Measurements from ENCODE around the gene EBF4.

EBF4 gene

DNA sequence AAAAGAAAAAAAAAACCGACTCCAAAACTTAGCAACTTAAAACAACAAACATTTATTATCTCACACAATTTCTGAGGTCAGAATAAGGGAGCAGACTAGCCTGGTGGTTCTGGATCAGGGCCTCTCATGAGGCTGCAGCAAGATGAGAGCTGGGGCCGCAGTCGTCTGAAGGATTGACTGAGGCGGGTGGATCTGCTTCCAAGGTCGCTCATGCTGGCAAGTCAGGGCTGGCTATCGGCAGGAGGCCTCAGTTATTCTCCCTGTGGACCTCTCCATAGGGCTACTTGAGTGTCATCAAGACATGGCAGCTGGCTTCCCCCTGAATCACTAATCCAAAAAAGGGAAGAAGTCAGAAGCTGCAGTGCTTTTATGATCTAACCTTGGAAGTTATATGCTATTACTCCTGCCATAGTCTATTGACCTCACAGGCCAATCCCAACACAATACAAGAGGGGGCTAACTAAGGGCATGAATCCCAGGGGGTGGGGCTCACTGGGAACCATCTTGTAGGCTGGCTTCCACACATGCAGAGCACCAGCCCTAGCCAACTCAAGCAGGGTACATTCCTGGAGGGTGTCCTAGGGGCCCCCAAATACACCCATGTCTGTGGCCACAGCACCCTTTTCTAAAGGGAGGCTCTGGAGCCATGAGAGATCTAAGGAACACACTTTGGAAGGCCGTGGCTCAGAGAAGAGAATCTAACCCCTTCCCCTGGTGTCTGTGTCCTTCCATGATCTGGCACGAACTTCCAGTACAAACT is 11.3 kb downstream of the EBF4 start:
- no peak for DNase-seq

- DNase-seq: no peak
These were observed 13.5 kb downstream of the EBF4 start for GRCh38 chr20:2705931-2706645.

DNA sequence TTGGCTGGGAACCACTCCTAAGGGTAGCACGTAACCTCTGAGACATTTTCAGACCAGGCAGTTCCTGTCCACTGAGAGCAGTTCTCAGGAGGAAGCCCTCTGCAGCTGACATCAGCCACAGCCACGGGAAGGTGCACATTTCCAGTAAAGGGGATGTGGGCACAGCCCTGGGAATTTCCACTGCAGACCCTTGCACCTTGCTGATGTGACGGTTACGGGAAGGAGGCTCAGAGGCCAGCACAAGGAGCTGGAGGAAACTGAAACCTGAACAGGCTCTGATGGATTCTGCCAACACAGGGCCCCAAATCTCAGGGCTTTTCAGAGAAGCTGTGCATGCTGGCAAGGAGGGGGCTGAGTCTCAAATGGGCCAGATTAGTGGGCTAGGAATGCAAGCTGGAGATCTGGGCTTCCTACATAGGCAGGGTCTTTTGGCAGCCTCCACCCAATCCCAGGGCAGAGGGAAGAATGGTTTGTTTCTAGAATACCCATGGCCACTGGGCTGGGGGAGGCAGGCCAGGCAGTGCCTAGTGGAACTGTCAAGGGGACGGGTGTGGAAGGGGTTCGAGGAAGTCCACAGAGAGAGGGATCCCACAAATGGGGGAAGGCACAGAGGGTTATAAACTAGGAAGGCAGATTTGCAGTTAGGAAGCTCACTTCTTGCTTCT is 14.2 kb downstream of the EBF4 start:
- DNase-seq: no peak

GRCh38 chr20:2707353-2708072 is 14.9 kb downstream of the EBF4 start:
- DNase-seq: no peak

DNA sequence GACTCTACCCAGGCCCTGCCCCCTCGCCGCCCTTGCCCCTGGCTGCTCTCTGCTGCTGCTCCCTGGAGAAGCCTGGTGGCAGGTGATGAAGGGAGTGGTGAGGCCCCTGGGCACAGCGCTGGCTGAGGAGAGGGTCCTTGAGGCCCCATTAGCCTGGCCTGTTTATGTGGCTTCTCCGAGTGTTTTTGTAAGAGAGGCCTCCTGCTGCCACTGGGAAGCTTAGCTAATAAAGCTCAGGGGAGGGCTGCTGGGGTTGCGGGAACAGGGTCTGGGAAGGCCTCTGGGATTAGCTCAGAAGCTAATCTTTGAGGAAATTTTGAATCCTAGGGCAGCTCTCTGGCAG is 15.5 kb downstream of the EBF4 start:
- DNase-seq: no peak

DNA sequence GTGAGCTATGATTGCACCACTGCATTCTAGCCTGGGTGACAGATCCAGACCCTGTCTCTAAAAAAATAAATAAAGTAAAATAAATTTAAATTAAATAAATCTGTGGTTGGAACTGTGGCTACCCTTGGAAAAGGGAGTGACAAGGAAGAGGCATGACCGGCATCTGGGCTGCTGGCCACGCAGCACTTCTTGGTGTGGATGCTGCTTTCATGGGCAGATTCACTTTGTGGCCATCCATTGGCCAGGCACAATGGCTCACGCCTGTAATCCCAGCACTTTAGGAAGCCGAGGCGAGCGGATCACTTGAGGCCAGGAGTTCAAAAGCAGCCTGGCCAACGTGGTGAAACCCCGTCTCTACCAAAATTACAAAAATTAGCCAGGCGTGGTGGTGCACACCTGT is 16.1 kb downstream of the EBF4 start:
- no peak for DNase-seq

DNA sequence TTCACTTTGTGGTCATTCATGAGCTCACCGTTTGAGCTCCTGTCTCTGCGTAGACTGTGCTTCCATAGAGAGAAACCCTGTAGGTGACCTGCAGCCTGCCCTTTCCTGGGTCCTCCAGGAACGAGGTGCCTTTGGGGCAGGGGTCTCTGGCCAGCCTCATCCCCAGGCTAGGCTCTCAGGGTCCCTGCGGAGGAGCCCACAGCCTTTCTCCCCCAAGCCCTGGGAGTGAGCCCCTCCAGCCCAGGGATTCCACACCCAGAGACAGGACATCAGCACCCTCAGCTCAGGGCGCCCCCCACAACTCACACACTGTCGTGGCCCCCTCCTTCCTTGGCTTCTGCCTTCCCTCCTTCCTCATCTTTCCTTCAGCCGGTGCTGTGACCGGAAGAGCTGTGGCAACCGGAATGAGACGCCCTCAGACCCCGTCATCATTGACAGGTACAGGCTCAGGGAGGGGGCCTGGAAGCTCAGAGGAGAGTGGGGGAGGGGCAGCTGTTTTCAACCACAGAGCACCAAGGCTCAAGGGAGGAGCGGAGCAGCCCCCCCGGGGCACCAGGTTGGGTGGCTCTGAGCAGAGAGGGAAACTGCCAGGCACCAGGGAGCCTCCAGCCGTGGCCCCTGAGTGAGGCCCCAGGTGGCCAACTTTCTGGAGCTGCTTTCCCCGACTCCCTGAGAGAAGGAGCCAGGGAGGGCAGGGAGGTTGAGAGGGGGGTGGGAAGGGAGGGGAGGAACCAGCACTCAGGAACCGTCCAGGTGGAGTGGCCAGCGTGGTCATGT is 16.8 kb downstream of the EBF4 start:
- no peak for DNase-seq

- DNase-seq: no peak
These were observed 20.7 kb downstream of the EBF4 start for GRCh38 chr20:2713285-2713684.

GRCh38 chr20:2729251-2729713 is 36.7 kb downstream of the EBF4 start:
- DNase-seq: peak; percentile 23

GRCh38 chr20:2729791-2730190 is 37.2 kb downstream of the EBF4 start:
- DNase-seq: no peak

DNA sequence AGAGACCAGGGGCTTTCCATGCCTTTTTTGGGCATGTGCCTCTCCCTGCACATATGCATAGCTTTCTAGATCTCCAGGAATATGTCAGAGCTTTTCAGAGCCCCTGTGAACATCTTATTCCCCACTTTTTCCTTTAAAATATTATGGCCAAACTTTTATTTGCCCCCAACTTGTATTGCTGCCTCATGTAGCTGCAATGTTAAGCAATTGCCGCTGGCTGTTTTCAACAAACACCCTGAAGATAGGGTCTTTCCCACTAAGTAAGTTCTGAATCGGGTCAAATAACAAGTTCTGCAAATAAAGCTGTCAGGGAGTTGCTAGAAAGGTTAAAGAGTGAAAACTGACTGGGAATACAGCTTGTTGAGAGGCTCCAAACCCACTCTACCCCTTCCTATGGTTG is 42.3 kb downstream of the EBF4 start:
- DNase-seq: no peak

DNA sequence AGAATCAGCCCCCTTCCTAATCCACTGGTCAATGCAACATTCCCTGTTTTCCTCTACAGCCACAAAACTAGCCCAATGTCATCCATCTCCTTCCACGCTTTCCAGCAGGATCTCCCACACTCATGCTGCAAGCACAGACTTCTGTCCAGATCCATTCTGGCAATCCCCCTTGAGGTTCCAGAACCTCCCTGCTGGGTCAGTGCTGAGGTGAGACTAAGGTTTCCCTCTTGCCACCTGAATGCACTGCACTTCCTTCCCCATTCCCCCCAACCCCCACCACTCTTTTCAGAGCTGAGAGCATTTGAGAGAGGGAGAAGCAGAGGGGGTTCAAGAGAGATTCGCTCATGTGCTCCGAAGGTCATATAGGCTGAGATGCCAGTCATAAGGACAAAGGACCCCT is 43.9 kb downstream of the EBF4 start:
- DNase-seq: no peak

GRCh38 chr20:2738331-2739041 is 45.9 kb downstream of the EBF4 start:
- DNase-seq: no peak

DNA sequence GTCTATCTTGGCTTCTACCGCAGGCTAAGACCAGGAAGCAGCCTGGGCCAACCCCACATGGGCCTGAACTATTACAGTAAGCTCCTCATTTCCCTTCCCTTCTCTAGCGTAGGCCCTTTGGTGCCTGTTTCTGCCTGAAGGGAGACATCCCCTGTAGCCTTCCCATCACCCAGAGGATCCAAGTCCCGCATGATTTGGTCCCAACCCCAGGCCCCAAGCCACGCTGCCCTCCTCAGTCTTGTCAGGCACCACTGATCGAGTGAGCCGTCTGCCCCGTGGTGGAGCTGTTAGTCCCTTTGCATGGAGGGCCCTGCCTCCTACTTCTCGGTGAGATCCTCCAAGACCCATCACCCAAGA is 46.4 kb downstream of the EBF4 start:
- no peak for DNase-seq

- DNase-seq: no peak
These were observed 48.1 kb downstream of the EBF4 start for GRCh38 chr20:2740702-2741101.

- peak; percentile 35 for DNase-seq
These were observed 48.9 kb downstream of the EBF4 start for GRCh38 chr20:2741463-2741862.

DNA sequence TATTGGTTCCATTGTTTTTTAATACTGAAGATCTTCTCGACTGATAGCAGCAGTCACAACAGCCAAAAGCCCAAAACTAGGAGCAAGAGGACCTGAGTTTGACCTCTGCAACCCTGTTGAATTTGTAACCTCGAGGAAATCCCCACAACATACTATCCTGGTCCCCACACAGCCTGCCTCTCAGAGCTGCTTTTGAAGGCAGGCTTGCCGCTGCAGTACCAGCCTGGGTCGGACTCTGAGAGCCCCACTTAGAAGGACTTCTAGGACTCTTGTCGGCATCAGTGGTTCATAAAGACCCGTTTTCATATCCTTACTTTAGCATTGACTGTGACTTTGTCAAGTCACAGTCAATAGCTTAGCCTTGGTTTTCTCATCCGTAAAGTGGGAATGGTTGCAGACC is 49.3 kb downstream of the EBF4 start:
- DNase-seq: no peak

DNA sequence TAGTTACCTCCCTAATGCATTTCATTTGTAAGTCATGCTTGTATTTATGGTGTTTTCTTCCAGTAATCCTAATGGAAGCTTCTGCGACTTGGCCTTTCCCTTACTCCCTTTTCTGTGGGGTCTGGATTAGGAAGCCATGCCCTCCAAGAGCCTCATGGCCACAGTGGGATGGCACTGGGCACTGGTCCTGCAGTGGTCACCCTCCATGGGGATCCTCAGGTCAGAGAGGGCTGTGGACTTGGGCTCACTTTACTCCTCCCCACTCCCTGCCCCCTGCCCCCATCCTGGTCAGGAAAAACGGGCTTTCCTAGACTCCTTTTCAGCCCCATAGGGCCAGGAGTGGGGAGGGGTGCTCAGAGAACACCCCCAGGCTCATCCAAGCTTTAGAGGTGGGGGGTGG is 49.9 kb downstream of the EBF4 start:
- DNase-seq: no peak

DNA sequence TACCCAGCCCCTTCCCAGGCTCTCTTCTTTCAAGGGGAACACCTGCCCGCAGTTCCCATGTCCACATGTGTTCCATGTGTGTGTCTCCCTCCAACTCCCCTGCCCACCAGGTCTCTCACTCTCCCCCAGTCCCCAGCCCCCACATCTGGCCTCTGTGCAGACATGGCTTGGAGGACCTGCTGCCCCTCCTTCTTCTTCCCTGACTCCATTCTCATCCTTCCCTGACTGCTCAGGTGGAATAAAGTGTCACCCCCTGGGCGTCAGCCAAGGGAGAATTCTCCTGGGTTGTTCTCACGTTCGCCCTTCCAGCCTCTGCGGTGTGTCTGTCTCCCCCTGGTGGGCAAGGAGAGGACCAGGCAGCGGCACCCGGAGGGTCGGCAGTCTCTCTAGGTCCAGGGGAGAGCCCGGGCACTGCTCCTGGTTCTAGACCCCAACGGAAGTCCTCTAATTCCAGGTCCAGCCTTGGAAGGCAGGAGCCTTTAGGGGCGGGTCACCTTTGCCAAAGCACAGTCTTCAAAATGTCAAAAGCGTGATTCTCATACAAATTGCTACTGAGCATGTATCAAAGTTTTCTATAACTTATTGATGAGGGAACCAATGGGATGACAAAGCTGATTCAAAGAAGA is 50.5 kb downstream of the EBF4 start:
- DNase-seq: peak; percentile 81

DNA sequence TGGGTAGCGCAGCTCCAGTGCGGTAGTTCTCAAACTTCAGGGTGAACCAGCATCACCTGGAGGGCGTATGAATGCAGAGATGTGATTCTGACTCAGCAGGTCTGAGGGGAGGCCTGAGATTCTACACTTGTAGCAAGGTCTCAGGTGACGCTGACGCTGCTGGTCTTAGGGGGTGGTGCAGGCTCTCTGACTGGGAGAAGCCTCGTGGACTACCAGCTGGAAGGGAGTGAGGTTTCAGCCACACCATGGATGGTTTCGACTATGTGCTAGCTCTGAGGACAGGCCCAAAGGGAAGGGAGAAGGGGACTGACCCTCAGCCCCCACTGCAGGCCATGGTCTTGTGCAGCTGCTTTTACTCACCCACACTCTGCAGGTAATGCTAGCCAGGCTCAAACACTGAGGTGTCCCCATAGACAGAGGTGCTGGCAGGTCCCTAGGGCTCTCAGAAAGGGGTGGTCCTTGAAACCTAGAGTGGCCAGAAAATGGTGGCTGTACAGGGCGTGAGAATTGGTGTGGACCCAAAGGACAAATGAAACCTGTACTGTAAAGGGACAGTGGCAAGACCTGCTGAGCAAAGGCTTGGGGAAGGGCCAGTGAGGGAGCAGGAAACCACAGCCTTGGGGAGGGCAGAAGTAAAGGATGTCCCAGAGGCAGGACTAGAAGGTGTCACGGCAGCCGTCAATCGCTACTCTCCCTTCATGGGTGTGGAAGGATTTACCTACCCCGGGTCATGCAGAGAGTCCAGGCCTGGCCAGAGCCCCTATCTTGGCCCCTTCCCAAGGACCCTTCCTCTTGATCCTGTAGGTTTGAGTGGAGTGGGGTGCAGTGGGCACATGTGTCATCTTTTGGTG is 52.7 kb downstream of the EBF4 start:
- no peak for DNase-seq
